CD1c-positive myeloid dendritic cell (primary cell): ENCODE results near the gene LUC7L.
A peak's percentile ranks its signal among the peaks of the same experiment; 100 is the strongest.
"Not testable (repeated sequence)": the region's sequence is repeated elsewhere in the genome, so short reads cannot be mapped to it uniquely, and the experiment has no call there.

Source experiments
- DNase-seq: peaks from one replicate; pipeline ENCODE4 v3.0.0-alpha.2; 2016; ENCODE audit errors: extremely low spot score

Gene LUC7L

DNA sequence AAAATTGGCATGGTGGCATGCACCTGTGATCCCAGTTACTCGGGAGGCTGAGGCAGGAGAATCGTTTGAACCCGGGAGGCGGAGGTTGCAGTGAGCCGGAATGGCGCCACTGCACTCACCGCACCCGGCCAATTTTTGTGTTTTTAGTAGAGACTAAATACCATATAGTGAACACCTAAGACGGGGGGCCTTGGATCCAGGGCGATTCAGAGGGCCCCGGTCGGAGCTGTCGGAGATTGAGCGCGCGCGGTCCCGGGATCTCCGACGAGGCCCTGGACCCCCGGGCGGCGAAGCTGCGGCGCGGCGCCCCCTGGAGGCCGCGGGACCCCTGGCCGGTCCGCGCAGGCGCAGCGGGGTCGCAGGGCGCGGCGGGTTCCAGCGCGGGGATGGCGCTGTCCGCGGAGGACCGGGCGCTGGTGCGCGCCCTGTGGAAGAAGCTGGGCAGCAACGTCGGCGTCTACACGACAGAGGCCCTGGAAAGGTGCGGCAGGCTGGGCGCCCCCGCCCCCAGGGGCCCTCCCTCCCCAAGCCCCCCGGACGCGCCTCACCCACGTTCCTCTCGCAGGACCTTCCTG, 49.1 kb downstream of the LUC7L start, which contains the start of gene HBQ1:
Gene HBQ1, plus strand, starts transcription at position 359 of the 575 bp plus-strand sequence. Its CDS starts 28 bp downstream, at position 387.
- DNase-seq: peak; percentile 18

DNA sequence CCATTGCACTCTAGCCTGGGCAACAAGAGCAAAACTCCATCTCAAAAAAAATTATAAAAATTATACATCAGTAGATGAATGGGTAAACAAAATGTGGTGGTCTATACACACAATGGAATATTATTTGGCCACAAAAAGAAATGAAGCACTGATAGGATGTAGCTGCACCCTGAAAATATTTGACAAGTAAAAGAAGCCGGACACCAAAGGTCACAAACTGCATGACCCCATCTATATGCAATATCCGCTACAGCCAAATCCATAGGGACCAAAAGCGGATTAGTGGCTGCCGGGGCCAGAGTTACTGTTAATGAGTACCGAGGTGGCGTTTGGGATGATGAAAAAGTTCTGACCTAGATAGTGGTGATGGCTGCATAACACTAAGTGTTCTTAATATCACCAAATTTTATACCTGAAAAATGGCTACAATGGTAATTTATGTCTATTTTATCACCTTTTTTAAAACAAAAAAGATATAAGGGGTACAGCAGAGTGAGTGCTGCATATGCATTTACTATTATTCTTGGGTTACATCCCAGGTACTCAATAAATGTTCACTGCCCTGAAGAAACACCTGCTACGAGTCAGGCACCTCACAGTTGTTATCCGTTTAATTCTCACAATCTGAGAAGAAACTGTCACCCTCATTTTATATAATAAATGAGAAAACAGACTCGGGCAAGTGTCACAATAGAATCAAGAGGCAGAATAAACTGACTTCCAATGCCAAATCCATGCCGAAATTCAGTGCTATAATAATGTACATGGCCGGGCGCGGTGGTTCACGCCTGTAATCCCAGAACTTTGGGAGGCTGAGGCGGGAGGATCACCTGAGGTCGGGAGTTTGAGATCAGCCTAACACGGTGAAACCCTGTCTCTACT, 49.8 kb downstream of the LUC7L start:
- DNase-seq: no peak

DNA sequence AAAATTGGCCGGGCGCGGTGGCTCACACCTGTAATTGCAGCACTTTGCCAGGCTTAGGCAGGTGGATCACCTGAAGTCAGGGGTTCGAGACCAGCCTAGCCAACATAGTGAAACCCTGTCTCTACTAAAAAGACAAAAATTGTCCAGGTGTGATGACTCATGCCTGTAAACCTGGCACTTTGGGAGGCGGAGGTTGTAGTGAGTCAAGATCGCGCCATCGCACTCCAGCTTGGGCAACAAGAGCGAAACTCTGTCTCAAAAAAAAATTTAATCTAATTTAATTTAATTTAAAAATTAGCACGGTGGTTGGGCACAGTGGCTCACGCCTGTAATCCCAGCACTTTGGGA, 50.6 kb downstream of the LUC7L start:
- DNase-seq: no peak

DNA sequence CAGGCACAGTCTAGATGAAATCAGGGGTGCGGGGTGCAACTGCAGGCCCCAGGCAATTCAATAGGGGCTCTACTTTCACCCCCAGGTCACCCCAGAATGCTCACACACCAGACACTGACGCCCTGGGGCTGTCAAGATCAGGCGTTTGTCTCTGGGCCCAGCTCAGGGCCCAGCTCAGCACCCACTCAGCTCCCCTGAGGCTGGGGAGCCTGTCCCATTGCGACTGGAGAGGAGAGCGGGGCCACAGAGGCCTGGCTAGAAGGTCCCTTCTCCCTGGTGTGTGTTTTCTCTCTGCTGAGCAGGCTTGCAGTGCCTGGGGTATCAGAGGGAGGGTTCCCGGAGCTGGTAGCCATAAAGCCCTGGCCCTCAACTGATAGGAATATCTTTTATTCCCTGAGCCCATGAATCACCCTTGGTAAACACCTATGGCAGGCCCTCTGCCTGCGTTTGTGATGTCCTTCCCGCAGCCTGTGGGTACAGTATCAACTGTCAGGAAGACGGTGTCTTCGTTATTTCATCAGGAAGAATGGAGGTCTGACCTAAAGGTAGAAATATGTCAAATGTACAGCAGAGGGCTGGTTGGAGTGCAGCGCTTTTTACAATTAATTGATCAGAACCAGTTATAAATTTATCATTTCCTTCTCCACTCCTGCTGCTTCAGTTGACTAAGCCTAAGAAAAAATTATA, 51.1 kb downstream of the LUC7L start:
- DNase-seq: no peak

DNA sequence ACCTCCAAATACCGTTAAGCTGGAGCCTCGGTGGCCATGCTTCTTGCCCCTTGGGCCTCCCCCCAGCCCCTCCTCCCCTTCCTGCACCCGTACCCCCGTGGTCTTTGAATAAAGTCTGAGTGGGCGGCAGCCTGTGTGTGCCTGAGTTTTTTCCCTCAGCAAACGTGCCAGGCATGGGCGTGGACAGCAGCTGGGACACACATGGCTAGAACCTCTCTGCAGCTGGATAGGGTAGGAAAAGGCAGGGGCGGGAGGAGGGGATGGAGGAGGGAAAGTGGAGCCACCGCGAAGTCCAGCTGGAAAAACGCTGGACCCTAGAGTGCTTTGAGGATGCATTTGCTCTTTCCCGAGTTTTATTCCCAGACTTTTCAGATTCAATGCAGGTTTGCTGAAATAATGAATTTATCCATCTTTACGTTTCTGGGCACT, 51.8 kb downstream of the LUC7L start:
- no peak for DNase-seq

DNA sequence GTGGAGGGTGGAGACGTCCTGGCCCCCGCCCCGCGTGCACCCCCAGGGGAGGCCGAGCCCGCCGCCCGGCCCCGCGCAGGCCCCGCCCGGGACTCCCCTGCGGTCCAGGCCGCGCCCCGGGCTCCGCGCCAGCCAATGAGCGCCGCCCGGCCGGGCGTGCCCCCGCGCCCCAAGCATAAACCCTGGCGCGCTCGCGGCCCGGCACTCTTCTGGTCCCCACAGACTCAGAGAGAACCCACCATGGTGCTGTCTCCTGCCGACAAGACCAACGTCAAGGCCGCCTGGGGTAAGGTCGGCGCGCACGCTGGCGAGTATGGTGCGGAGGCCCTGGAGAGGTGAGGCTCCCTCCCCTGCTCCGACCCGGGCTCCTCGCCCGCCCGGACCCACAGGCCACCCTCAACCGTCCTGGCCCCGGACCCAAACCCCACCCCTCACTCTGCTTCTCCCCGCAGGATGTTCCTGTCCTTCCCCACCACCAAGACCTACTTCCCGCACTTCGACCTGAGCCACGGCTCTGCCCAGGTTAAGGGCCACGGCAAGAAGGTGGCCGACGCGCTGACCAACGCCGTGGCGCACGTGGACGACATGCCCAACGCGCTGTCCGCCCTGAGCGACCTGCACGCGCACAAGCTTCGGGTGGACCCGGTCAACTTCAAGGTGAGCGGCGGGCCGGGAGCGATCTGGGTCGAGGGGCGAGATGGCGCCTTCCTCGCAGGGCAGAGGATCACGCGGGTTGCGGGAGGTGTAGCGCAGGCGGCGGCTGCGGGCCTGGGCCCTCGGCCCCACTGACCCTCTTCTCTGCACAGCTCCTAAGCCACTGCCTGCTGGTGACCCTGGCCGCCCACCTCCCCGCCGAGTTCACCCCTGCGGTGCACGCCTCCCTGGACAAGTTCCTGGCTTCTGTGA, 52.5 kb downstream of the LUC7L start, which contains the start of gene HBA1:
Gene HBA1, plus strand, starts transcription at position 204 of the 906 bp plus-strand sequence. Its CDS starts 37 bp downstream, at position 241.
- DNase-seq: not testable (repeated sequence)

DNA sequence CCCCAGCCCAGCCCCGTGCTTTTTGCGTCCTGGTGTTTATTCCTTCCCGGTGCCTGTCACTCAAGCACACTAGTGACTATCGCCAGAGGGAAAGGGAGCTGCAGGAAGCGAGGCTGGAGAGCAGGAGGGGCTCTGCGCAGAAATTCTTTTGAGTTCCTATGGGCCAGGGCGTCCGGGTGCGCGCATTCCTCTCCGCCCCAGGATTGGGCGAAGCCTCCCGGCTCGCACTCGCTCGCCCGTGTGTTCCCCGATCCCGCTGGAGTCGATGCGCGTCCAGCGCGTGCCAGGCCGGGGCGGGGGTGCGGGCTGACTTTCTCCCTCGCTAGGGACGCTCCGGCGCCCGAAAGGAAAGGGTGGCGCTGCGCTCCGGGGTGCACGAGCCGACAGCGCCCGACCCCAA, 53.2 kb downstream of the LUC7L start:
- not testable (repeated sequence) for DNase-seq

DNA sequence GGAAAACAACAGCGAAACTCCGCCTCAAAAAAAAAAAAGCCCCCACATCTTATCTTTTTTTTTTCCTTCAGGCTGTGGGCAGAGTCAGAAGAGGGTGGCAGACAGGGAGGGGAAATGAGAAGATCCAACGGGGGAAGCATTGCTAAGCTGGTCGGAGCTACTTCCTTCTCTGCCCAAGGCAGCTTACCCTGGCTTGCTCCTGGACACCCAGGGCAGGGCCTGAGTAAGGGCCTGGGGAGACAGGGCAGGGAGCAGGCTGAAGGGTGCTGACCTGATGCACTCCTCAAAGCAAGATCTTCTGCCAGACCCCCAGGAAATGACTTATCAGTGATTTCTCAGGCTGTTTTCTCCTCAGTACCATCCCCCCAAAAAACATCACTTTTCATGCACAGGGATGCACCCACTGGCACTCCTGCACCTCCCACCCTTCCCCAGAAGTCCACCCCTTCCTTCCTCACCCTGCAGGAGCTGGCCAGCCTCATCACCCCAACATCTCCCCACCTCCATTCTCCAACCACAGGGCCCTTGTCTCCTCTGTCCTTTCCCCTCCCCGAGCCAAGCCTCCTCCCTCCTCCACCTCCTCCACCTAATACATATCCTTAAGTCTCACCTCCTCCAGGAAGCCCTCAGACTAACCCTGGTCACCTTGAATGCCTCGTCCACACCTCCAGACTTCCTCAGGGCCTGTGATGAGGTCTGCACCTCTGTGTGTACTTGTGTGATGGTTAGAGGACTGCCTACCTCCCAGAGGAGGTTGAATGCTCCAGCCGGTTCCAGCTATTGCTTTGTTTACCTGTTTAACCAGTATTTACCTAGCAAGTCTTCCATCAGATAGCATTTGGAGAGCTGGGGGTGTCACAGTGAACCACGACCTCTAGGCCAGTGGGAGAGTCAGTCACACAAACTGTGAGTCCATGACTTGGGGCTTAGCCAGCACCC, 54.0 kb downstream of the LUC7L start:
- peak; percentile 37 for DNase-seq

DNA sequence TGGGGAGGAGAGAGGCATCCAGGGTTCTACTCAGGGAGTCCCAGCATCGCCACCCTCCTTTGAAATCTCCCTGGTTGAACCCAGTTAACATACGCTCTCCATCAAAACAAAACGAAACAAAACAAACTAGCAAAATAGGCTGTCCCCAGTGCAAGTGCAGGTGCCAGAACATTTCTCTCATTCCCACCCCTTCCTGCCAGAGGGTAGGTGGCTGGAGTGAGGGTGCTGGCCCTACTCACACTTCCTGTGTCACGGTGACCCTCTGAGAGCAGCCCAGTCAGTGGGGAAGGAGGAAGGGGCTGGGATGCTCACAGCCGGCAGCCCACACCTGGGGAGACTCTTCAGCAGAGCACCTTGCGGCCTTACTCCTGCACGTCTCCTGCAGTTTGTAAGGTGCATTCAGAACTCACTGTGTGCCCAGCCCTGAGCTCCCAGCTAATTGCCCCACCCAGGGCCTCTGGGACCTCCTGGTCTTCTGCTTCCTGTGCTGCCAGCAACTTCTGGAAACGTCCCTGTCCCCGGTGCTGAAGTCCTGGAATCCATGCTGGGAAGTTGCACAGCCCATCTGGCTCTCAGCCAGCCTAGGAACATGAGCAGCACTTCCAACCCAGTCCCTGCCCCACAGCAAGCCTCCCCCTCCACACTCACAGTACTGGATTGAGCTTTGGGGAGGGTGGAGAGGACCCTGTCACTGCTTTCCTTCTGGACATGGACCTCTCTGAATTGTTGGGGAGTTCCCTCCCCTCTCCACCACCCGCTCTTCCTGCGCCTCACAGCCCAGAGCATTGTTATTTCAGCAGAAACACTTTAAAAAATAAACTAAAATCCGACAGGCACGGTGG, 55.1 kb downstream of the LUC7L start:
- not testable (repeated sequence) for DNase-seq

DNA sequence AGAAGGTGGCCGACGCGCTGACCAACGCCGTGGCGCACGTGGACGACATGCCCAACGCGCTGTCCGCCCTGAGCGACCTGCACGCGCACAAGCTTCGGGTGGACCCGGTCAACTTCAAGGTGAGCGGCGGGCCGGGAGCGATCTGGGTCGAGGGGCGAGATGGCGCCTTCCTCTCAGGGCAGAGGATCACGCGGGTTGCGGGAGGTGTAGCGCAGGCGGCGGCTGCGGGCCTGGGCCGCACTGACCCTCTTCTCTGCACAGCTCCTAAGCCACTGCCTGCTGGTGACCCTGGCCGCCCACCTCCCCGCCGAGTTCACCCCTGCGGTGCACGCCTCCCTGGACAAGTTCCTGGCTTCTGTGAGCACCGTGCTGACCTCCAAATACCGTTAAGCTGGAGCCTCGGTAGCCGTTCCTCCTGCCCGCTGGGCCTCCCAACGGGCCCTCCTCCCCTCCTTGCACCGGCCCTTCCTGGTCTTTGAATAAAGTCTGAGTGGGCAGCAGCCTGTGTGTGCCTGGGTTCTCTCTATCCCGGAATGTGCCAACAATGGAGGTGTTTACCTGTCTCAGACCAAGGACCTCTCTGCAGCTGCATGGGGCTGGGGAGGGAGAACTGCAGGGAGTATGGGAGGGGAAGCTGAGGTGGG, 55.9 kb downstream of the LUC7L start:
- DNase-seq: not testable (repeated sequence)

DNA sequence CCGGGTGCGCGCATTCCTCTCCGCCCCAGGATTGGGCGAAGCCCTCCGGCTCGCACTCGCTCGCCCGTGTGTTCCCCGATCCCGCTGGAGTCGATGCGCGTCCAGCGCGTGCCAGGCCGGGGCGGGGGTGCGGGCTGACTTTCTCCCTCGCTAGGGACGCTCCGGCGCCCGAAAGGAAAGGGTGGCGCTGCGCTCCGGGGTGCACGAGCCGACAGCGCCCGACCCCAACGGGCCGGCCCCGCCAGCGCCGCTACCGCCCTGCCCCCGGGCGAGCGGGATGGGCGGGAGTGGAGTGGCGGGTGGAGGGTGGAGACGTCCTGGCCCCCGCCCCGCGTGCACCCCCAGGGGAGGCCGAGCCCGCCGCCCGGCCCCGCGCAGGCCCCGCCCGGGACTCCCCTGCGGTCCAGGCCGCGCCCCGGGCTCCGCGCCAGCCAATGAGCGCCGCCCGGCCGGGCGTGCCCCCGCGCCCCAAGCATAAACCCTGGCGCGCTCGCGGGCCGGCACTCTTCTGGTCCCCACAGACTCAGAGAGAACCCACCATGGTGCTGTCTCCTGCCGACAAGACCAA, 56.8 kb downstream of the LUC7L start, which contains the start of gene HBA2:
Gene HBA2, plus strand, starts transcription at position 503 of the 568 bp plus-strand sequence. Its CDS starts 37 bp downstream, at position 540.
- not testable (repeated sequence) for DNase-seq

DNA sequence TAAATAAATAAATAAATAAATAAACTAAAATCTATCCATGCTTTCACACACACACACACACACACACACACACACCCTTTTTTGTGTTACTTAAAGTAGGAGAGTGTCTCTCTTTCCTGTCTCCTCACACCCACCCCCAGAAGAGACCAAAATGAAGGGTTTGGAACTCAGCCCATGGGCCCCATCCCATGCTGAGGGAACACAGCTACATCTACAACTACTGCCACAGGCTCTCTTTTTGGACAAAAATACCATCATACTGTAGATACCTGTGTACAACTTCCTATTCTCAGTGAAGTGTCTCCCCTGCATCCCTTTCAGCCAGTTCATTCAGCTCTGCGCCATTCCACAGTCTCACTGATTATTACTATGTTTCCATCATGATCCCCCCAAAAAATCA, 58.5 kb downstream of the LUC7L start:
- DNase-seq: no peak

DNA sequence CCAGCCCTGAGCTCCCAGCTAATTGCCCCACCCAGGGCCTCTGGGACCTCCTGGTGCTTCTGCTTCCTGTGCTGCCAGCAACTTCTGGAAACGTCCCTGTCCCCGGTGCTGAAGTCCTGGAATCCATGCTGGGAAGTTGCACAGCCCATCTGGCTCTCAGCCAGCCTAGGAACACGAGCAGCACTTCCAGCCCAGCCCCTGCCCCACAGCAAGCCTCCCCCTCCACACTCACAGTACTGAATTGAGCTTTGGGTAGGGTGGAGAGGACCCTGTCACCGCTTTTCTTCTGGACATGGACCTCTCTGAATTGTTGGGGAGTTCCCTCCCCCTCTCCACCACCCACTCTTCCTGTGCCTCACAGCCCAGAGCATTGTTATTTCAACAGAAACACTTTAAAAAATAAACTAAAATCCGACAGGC, 59.2 kb downstream of the LUC7L start:
- not testable (repeated sequence) for DNase-seq

DNA sequence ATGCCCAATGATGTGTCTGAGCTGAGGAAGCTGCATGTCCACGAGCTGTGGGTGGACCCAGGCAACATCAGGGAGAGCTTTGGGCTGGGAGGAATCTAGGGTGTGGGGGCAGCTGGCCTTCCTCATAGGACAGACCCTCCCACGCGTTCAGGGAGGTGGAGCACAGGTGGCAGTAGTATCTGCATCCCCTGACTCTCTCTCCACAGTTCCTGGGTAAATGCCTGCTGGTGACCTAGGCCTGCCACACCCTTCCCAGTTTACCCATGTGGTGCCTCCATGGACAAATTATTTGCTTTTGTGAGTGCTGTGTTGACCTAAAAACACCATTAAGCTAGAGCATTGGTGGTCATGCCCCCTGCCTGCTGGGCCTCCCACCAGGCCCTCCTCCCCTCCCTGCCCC, 60.2 kb downstream of the LUC7L start:
- DNase-seq: no peak

DNA sequence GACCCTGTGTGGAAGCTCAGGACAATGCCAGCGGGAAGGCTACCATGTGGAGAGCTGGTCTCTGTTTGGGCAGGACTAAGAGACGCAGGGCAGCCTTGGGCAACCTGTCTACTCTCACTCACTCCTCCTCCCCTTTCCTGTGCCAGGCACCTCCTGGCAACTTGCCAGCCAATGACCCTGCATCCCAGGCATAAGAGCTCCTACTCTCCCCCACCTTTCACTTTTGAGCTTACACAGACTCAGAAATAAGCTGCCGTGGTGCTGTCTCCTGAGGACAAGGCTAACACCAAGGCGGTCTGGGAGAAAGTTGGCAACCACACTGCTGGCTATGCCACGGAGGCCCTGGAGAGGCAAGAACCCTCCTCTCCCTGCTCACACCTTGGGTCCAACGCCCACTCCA, 60.8 kb downstream of the LUC7L start:
- DNase-seq: no peak

DNA sequence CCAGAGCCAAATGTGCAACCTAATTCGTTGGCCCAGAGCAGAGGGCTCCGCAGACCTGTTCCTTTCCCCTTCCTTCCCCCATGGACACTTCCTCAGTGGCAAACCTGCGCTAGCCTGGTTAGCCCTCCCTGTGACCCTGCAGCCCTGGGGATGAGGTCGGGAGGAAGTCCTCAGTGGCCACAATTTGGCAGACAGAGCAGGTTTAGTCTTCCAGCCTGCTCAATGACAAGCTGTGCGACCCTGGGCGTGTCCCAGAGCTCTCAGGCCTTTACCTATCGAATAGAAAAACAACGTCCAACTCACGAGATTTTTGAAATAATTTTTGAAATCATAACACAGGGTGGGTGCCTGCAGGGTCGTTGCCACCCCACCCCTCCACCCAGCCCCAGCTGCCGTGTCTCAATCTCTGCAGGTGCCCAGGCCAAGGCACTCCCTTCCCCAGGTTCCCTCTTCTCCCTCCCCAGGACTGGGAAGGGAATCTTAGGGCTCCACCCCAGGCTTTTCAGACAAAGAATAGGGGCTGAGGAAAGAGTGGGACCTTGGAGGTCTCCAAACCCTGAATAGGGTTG, 62.0 kb downstream of the LUC7L start:
- DNase-seq: no peak

DNA sequence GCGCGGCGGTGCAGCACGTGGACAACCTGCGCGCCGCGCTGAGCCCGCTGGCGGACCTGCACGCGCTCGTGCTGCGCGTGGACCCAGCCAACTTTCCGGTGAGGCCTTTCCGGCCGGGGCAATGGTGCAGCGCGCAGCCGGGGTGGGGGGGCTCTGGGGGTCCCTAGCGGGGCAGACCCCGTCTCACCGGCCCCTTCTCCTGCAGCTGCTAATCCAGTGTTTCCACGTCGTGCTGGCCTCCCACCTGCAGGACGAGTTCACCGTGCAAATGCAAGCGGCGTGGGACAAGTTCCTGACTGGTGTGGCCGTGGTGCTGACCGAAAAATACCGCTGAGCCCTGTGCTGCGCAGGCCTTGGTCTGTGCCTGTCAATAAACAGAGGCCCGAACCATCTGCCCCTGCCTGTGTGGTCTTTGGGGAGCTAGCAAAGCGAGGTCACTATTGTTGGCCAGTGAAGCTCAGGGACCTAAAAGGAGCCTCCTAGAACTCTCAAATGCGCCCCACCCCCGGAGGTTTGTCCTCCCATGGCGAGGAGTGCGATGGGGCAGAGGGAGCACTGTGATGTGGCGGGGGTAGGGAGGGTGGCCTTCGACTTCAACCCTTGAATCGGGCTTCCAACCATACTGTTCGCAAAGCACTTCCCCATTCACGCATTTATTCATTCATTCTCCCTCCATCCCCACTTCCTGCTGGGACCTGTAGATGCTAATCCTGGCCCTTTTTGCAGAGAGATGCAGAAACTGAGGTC, 62.7 kb downstream of the LUC7L start:
- DNase-seq: no peak
